Measurements from ENCODE around the gene CLDN11.

The CLDN11 gene

GRCh38 chr3:170473358-170473757 is 54.7 kb downstream of the CLDN11 start:
- DNase-seq: no peak

GRCh38 chr3:170475092-170475685 is 56.5 kb downstream of the CLDN11 start:
- DNase-seq: no peak

GRCh38 chr3:170476291-170476690 is 57.6 kb downstream of the CLDN11 start:
- no peak for DNase-seq

GRCh38 chr3:170477395-170477794 is 58.7 kb downstream of the CLDN11 start:
- no peak for DNase-seq

- no peak for DNase-seq
These were observed 61.4 kb downstream of the CLDN11 start for GRCh38 chr3:170480111-170480510.

- DNase-seq: no peak
These were observed 63.5 kb downstream of the CLDN11 start for GRCh38 chr3:170482199-170482598.

- no peak for DNase-seq
These were observed 65.0 kb downstream of the CLDN11 start for GRCh38 chr3:170483485-170484262.
